WERI-Rb-1 (cell line): ENCODE data around the gene GMDS.

Experiments
- DNase-seq: peaks from one replicate; pipeline ENCODE4 v3.0.0-alpha.2; 2020
- H3K27ac ChIP-seq: fragments of 250-450 bp; sonication (Bioruptor Pico); 2 replicates; pipeline ENCODE4 v1.5.1; 2020; ENCODE audit warnings: mild to moderate bottlenecking, moderate library complexity
- H3K27me3 ChIP-seq: fragments of 250-450 bp; sonication (Bioruptor Pico); 2 replicates; pipeline ENCODE4 v1.5.1; 2021; ENCODE audit warnings: mild to moderate bottlenecking, low read depth, moderate library complexity; ENCODE audit not compliant: insufficient read depth, severe bottlenecking
- H3K36me3 ChIP-seq: fragments of 250-450 bp; sonication (Bioruptor Pico); 2 replicates; pipeline ENCODE4 v1.5.1; 2020; ENCODE audit warnings: mild to moderate bottlenecking, moderate library complexity
- H3K4me3 ChIP-seq: 2 replicates; pipeline ENCODE4 v1.5.1; 2011; ENCODE audit warnings: low read depth, mild to moderate bottlenecking, control low read depth, low read length
- H3K9me3 ChIP-seq: fragments of 250-450 bp; sonication (Bioruptor Pico); 2 replicates; pipeline ENCODE4 v1.5.1; 2021; ENCODE audit warnings: mild to moderate bottlenecking, moderate library complexity; ENCODE audit not compliant: severe bottlenecking
- CTCF ChIP-seq: IDR thresholded peaks from 2 replicates; pipeline ENCODE4 v1.5.1; 2011; ENCODE audit warnings: low read depth, mild to moderate bottlenecking, control low read depth, inconsistent platforms, low read length

GMDS gene

GRCh38 chr6:2147261-2147660 lies 98.1 kb downstream of the GMDS start:
- H3K27me3 ChIP-seq = no peaks in the 10 kb centered on the region
- no peak for TF ChIP-seq CTCF
- no peak overlapping the region for H3K4me3 ChIP-seq
- H3K27ac ChIP-seq = no peak overlapping the region
- DNase-seq = no peak
- no peaks in the 10 kb centered on the region for H3K9me3 ChIP-seq
- no peaks in the 10 kb centered on the region for H3K36me3 ChIP-seq

DNA sequence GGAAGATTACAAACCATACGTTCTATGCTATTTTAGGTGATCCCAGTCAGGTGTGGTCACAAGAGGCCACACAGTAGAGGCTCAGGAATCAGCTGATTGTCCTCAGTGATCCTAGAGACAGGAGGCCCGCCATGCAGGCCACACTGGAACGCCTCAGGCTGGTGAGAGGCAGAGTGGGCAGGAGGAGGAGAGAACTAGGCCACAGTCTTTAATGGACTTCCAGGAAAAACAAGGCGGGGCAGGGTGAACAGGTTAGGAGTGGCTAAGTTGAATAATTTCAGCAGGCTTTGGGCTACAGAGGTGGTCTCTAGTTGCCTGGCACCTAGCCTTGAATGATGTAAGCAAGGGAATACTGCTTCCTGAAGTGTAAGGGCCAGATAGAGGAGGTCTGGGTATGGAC lies 101.2 kb downstream of the GMDS start:
- no peaks in the 10 kb centered on the region for H3K27me3 ChIP-seq
- DNase-seq = no peak
- H3K4me3 ChIP-seq = no peak overlapping the region
- H3K27ac ChIP-seq = no peak overlapping the region
- no peaks in the 10 kb centered on the region for H3K36me3 ChIP-seq
- H3K9me3 ChIP-seq = no peaks in the 10 kb centered on the region
- no peak for TF ChIP-seq CTCF

- Histone ChIP-seq H3K27me3 (no peaks in the 10 kb centered on the region), H3K4me3 (no peak overlapping the region), H3K27ac (no peak overlapping the region), H3K36me3 (no peaks in the 10 kb centered on the region), H3K9me3 (no peaks in the 10 kb centered on the region)
- TF ChIP-seq CTCF = no peak
- no peak for DNase-seq
These were observed 103.6 kb downstream of the GMDS start for GRCh38 chr6:2141644-2142290.

GRCh38 chr6:2140438-2141128 lies 104.8 kb downstream of the GMDS start:
- Histone ChIP-seq H3K4me3 (no peak overlapping the region), H3K27me3 (no peaks in the 10 kb centered on the region), H3K27ac (no peak overlapping the region), H3K36me3 (no peaks in the 10 kb centered on the region), H3K9me3 (no peaks in the 10 kb centered on the region)
- no peak for TF ChIP-seq CTCF
- DNase-seq = no peak

- no peak for TF ChIP-seq CTCF
- H3K9me3 ChIP-seq = no peaks in the 10 kb centered on the region
- no peak overlapping the region for H3K4me3 ChIP-seq
- H3K36me3 ChIP-seq = no peaks in the 10 kb centered on the region
- H3K27me3 ChIP-seq = no peaks in the 10 kb centered on the region
- no peak for DNase-seq
- H3K27ac ChIP-seq = no peak overlapping the region
These were observed 110.0 kb downstream of the GMDS start for GRCh38 chr6:2135401-2135800.
